GM18861 (cell line): ENCODE results near the gene PAPPA2.

Source experiments
- ATAC-seq: cut with Tn5 transposase; IDR thresholded peaks from one replicate; pipeline ENCODE4 v1.9.1; 2021; ENCODE audit not compliant: unreplicated experiment

The PAPPA2 gene

DNA sequence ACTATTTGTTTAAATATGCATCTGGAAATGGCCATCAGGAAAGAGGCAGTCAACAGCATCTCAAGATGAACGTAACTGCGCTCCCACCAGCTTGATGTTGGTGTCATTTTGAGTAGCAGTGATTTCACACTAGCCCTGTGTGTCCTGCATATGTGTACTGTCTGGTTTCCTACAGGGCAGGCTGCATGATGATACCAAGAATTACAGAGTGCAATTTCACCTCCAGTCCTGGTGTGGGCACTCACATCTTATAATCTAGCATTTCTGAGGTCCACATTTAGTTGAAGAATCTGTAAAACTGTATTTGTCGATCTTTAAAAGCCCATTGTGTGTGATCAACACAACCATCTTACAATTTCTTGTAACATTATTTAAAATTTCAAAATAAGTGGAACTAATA is 336.4 kb downstream of the PAPPA2 start:
- no peak for ATAC-seq

- no peak for ATAC-seq
Measured at GRCh38 chr1:176800978-176801513, 338.1 kb downstream of the PAPPA2 start.

DNA sequence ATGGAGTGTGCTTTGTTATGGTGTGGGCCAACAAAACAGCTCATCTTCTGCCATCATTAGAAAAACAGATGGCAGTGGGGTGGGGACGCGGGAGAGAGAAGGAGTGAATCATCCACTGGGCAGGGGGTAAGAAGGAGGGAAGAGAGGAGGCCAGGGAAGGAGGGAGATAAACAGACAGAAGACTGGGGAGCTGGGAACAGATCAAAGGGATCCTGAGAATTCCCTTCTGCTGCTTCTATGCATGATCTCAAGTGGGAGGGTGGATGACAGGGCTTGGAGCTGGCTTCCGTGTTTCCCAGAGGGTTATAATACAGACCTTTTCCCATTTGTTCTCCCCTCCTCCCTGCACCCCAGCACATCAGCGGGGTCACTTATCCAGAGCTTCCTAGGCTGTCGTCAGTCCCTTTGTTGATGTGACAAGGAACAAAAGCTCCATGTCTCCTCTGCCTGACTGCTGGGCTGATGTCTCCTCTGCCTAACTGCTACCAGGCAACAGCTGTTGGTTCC is 338.6 kb downstream of the PAPPA2 start:
- no peak for ATAC-seq

DNA sequence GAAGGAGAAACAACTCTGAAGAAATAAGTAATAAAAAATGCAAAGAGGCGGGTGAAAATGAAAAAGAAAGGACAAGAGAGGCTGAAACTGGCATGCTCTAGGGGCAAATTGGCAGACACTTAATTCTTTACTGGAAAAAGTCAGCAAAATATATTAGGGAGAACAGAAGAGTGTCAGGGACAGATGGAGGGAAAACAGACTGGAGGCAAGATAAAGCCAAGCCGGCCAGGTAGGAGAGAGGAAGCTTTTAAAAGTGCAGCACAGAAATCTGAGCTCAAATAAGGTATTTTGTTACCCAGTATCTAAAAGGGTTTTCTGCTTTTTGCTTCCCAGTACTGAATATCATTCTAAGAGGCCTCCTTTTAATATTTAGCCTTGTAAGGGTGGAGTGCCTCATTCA is 339.3 kb downstream of the PAPPA2 start:
- ATAC-seq = no peak

DNA sequence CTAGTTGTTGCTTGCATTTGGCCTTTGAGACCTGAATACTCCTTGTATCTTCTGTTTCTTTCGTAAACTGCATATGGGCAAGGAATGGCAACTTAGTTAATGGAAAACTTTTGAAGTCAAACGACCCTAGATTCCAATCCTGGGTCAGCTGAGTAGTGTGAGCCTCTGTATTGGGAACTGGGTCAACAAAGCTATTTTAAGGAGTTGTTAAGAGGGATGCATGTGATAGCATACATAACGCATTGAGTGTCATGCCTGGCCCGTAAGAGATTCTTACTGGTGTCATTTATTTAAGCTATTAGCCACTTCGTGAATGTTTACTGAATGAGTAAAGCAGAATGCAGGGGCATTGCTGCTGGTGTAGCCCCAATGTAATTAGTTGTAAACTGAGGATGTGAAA is 340.1 kb downstream of the PAPPA2 start:
- ATAC-seq = no peak

DNA sequence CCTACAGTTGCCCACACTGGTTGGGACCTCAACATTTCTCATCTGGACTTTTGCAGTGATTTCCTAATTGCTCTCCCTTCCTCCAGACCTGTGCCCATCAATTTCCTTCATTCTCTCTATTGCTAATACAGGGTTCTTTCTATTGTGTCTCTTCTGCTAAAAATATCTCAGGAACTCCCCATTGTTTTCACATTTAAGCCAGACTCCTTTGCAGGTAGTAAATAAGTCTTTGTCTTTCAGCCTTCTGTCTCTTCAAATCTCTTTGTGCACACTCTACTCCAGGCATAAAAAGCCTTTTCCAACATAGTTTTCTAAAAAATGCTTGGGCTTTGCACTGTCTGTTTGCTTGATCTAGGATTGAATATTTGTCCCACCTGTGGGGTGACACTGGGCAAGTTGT is 340.6 kb downstream of the PAPPA2 start:
- no peak for ATAC-seq

- ATAC-seq = no peak
Measured at GRCh38 chr1:176809292-176809691, 346.3 kb downstream of the PAPPA2 start.

GRCh38 chr1:176811511-176812288 is 348.7 kb downstream of the PAPPA2 start:
- ATAC-seq = no peak

DNA sequence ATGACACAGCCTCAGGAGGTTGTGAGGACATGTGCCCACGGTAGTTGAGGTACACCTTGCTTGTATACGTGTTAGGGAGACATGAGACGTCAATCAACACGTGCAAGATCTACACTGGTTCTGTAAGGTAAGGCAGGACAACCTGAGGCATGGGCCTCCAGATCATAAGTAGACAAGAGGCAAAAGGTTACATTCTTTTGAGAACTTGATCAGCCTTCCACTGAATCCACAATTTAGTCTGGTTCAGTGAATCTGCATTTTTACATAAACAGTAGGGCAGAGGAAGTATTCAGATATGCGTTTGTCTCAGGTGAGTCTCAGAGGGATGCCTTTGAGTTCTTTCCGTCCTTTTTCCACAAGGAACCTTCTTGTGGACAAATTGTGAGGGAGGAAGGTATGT is 352.6 kb downstream of the PAPPA2 start:
- no peak for ATAC-seq

- no peak for ATAC-seq
Measured at GRCh38 chr1:176816232-176816631, 353.3 kb downstream of the PAPPA2 start.

DNA sequence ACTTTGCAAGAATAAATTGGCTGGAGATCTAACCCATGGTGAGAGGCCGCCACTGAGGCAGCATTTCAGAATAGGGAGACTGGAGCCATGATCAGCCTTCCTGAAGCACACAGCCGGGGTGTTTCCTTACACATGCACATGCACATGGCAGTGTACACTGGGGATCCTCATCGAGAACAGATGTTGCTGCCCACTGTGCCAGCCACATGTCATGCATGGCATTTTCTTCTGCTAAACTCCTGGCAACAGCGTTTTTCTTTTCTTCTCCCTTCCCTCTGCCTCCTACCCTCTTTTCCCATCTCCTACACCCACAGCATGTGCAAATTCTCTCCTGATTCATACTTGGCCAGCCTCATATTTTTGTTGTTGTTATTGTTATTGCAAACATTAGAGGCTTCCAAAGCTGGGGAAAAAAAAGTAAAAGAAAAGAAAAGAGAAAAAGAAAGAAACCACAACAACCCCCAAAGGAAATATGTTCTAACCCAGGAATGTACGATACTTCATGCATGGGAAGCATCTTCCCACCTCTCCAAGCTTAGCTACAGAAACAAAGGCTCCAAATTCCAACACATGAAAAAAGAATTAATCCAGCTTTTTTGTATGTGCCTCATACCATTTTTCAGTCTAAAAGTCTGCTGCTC is 357.5 kb downstream of the PAPPA2 start:
- no peak for ATAC-seq

GRCh38 chr1:176826265-176826664 is 363.3 kb downstream of the PAPPA2 start:
- no peak for ATAC-seq

GRCh38 chr1:176829261-176829660 is 366.3 kb downstream of the PAPPA2 start:
- no peak for ATAC-seq

DNA sequence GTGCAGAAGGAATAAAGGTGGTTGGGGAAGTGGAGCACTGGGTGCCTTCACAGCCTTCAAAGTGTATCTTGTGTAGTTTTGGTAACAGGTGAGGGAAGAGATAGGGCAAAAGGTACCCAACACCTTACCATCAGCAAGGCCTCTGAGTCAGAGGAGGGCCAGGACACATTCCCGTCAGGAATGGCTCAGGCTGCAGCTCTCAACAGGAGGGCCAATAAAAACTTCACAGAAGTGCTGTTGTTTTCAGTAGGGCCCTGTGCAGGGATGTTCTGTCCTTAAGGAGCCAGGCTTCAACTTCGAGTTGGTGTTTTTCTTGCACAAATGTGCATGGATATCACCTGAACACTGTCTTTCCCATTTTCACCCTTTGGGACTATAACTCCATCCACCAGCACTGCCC is 368.2 kb downstream of the PAPPA2 start:
- no peak for ATAC-seq

GRCh38 chr1:176837708-176838107 is 374.7 kb downstream of the PAPPA2 start:
- no peak for ATAC-seq

GRCh38 chr1:176838276-176838995 is 375.5 kb downstream of the PAPPA2 start:
- ATAC-seq = no peak

DNA sequence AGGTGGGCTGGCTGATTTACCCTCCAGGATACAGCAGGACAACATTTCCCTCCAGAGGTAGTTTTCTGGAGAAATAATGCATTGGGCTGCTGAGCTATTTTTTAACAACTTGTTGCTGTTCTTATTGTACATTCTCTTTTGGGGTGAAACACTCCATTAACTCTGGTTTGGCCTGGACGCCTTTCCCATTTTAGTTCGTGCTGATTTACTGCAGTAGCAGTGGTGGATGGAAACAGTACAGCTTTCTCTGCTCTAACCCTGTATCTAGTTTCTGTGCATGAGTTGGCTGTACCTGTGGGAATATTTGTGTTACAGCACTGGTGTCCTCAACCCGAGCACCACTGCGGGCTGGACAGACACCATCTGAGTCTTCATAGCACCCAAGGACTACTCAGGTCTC is 376.2 kb downstream of the PAPPA2 start:
- ATAC-seq = no peak

DNA sequence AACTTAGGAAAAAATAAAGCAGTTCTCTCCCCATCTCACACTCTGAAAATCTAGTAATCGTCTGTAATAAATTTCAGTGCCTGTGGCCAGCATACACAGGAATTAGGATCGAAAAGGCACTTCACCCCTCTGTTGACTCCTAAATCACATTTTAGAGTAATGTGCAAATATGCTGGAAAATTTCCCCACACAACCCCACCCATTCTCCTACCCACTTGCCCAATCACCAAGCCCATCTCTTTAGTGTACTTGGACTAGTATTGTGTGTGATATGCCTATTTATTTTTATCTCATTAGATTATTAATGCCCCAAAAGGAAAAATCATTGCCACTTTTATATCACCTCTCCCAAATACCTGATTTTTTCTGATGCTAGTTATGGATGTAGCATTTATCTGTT is 378.3 kb downstream of the PAPPA2 start:
- ATAC-seq = no peak

DNA sequence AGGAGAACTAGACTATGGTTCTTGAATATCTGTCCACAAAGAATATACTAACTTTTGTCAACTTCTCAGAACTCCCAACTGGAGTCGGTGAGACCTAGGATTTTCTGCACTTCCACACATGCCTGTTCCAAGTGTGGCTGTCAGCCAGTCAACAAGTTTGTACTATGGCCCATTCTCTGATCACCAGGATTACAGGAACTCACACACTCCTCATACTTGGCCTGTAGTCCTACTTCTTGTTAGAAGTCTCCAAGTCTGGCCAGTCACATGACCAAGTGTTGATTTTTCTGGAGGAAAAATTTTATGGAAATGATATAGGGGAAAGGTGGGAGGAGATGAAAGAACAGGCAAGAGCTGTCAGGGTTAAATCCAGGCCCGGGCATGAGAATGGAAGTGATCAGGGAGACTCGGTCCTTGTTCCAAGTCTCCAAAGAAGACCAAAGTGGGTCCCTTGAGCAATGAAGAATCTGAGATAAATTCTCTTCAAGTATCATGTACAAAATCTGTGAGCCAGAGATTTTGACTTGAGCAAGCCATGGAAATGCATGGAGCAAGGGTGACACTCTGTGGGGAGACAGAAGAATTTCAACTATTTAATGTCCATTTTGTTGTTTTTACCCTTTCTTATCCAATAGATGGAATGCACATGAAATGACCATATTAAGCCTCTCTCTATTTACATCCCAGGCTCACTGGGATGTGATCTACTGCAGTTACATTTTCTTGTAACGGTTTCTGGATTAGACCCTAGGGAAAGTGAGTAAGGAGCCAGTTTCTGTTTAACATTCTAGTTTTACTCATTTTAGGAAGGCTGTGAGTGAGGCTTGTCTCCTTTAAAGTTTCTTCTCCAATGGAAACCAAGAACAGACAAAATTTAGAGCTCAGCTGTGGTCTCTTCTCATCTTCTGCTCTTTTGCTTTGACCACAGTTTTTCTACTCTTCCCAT is 380.6 kb downstream of the PAPPA2 start:
- ATAC-seq = no peak

DNA sequence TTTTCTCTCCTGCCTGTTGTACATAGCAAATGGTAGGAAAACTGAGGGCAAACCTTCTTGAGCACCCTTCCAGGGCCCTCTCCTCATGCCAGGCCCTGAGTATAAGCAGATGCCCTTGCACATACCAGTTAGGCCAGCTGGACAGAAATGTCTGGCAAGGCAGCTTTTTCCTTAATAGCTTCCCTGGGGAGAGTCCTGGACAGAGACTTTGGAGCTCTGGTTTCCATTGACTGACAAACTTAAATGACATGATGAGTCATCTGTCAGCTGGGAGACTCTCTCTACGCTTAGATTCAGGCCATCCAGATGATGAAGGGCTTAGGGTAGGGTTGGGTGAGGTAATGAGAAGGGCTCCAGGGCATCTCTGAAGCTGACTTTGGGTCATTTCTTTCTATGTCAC is 384.1 kb downstream of the PAPPA2 start:
- no peak for ATAC-seq

- no peak for ATAC-seq
Measured at GRCh38 chr1:176849281-176849680, 386.3 kb downstream of the PAPPA2 start.
